BJ (cell line): ENCODE data around the gene EOLA1. TPM values are rescaled to one million over a fixed set of nuclear protein-coding genes. Genes with fewer than 3 reads are reported as not detected.

Experiments used
- CTCF ChIA-PET: fragments of 350-600 bp; formaldehyde crosslinking; extraction: SDS; loops from one replicate; lab custom pipeline; 2021; ENCODE audit warnings: antibody characterized with exemption, inconsistent platforms; lab: Yijun Ruan, JAX
- POLR2A ChIA-PET: fragments of 300-600 bp; sonication (Branson Sonifier 250); formaldehyde crosslinking; extraction: SDS; loops from one replicate; lab custom pipeline; 2021; ENCODE audit warnings: antibody characterized with exemption; lab: Charles Lee
- DNase-seq: peaks from one replicate; pipeline ENCODE4 v3.0.0-alpha.2; 2011; ENCODE audit warnings: low read depth
- H3K27me3 ChIP-seq: 2 replicates; pipeline ENCODE4 v1.6.0; 2011; ENCODE audit warnings: low read length; ENCODE audit not compliant: control insufficient read depth, insufficient read depth
- H3K36me3 ChIP-seq: 2 replicates; pipeline ENCODE4 v1.5.1; 2011; ENCODE audit warnings: low read length; ENCODE audit not compliant: control insufficient read depth, insufficient read depth
- H3K4me3 ChIP-seq: 2 replicates; pipeline ENCODE4 v1.5.1; 2011; ENCODE audit warnings: low read depth, mild to moderate bottlenecking, control low read depth, low read length
- polyA plus RNA-seq: library from polyadenylated mRNA; depleted of rRNA; stranded (reverse); fragments of >200 nt; gene quantifications from 2 replicates; pipeline ENCODE4 v1.2.3, GENCODE V29; 2011
- TF ChIP-seq, protein P1 (sequence below): IDR thresholded peaks from 2 replicates; pipeline ENCODE4 v1.5.1; 2011; ENCODE audit warnings: low read depth, mild to moderate bottlenecking, control low read depth, inconsistent platforms, low read length, moderate library complexity; ENCODE audit not compliant: insufficient read depth

The EOLA1 gene
- polyA plus RNA-seq, 1 experiment = 18.2 TPM

DNA sequence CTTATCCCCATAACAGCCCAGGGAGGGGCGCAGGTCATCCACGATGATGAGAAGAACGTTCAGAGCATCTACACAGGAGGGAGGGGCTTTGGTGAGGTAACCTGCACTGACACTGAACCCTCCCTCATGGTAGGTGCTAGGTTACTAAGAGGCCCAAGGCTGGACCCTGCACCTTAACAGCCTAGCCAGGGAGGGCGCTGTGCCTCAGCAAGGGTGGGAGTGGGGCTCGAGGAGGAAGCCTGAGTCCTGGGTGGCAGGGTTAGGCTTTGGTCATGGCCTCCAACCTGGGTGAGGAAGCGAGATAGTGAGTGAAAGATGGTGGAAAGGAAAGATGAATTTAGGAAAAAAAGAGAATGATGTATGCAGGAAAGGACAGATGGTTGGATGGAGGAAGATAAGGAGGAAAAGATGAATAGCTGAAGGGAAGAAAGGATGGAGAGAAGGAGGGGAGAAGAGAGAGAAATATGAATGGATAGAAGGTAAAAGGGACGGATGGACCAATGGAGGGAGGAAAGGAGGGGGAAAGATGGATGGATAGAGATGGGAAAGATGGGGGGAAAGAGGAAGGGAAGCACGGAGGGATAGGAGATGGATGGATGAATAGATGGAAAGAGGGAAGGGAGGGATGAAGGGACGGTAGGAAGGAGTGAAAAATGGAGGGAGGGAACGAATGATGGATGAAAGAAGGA lies 36.4 kb upstream of the EOLA1 start:
- DNase-seq = no peak
- CTCF ChIA-PET = no interaction called here
- POLR2A ChIA-PET = interaction anchor here (0.6 kb wide), 1 partner anchor 1901 kb away, joined by 3 read pairs; no protein-coding TSS in a partner anchor
- Histone ChIP-seq H3K4me3 (peak overlapping the region; percentile 69), H3K27me3 (no peaks in the 10 kb centered on the region), H3K36me3 (peaks cover 10% of the 10 kb centered on the region)
- TF ChIP-seq, protein P1, sequence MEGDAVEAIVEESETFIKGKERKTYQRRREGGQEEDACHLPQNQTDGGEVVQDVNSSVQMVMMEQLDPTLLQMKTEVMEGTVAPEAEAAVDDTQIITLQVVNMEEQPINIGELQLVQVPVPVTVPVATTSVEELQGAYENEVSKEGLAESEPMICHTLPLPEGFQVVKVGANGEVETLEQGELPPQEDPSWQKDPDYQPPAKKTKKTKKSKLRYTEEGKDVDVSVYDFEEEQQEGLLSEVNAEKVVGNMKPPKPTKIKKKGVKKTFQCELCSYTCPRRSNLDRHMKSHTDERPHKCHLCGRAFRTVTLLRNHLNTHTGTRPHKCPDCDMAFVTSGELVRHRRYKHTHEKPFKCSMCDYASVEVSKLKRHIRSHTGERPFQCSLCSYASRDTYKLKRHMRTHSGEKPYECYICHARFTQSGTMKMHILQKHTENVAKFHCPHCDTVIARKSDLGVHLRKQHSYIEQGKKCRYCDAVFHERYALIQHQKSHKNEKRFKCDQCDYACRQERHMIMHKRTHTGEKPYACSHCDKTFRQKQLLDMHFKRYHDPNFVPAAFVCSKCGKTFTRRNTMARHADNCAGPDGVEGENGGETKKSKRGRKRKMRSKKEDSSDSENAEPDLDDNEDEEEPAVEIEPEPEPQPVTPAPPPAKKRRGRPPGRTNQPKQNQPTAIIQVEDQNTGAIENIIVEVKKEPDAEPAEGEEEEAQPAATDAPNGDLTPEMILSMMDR = peak; percentile 55

DNA sequence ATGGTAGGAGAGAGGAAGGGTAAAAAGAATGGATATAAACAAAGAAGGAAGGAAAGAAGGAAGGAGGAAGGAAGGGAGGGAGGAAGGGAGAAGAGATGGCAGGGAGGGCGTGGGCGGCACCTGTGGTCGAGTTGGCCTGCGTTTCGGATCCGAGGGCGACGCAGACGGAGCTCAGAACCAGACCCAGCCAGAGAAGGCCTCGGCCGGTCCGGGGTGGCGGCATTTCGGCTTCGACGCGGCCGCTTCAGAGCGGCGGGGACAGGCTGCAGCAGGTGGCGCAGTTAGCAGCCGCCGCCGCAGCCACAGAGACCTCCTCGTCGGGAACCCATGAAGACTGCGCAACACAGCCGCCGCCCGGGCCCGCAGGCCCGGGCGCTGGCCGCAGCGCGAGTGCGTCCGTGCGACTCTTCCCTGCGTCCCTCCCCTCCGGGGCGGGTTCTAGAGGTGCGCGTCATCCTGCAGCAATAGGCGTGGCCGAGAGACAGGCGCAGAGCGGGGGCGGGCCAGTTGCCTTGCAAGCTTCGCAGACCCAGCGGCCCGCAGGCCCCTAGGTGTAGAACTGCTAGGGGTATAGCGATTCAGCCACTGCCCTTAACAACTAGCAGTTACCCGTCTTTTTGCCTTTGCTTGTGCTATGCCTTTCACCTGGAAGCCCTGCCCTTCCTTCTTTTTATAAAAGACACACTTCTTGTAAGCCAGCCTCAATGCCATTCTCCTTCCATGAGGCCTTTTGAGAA lies 35.7 kb upstream of the EOLA1 start, which contains the start of gene IDS:
IDS (minus strand) TSS at position 392 of the 737 bp plus-strand sequence; CDS start at position 223, 169 bp downstream.
- TF ChIP-seq, protein P1 = no peak
- ChIA-PET CTCF (no interaction called here), POLR2A (interaction anchor here (0.6 kb wide), 1 partner anchor 1900 kb away, joined by 3 read pairs; no protein-coding TSS in a partner anchor)
- H3K36me3 ChIP-seq = peaks cover 10% of the 10 kb centered on the region
- H3K4me3 ChIP-seq = peak within 1 kb of the TSS; percentile 69
- peak; percentile 36 for DNase-seq
- H3K27me3 ChIP-seq = no peaks in the 10 kb centered on the region

- Histone ChIP-seq H3K4me3 (no peak overlapping the region), H3K36me3 (peaks cover 10% of the 10 kb centered on the region), H3K27me3 (no peaks in the 10 kb centered on the region)
- TF ChIP-seq, protein P1 = no peak
- ChIA-PET CTCF (no interaction called here), POLR2A (no interaction called here)
- no peak for DNase-seq
These were observed 35.1 kb upstream of the EOLA1 start for GRCh38 chrX:149505671-149506070.

DNA sequence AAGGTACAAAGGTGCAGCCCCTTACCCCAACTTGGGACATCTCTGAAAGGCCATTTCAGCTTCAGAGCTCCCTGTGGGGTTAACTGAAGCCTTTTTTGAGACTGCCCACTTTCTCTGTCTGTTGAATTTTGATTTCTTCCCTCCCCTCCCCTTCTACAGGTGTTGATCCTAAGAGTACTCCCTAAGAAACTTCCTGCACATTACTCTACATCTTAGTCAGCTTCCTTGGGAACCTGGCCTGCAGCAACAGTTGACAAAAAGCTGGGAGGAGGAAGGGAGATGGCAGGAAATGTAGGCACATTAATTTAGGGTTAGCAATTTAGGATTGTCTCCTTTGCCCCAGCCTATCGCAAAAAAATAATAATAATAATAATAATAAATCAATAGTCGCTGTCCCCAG lies 34.5 kb upstream of the EOLA1 start:
- Histone ChIP-seq H3K27me3 (no peaks in the 10 kb centered on the region), H3K4me3 (no peak overlapping the region), H3K36me3 (peaks cover 9% of the 10 kb centered on the region)
- no peak for DNase-seq
- TF ChIP-seq, protein P1 = no peak
- POLR2A ChIA-PET = no interaction called here
- CTCF ChIA-PET = no interaction called here

DNA sequence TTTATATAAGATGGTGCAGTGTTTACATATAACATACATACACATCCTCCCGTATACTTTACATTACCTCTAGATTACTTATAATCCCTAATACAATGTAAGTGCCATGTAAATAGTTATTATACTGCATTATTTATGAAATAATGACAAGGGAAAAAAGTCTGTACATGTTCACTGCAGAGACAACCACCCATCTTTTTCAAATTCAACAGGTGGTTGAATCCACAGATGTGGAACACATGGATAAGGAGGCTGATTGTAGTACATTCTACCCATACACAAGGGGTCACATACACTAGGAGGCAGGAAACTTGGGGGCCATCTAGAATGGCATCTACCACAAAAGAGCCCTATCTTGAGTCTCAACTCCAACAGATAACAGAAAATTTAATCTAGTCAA lies 32.3 kb upstream of the EOLA1 start:
- POLR2A ChIA-PET = no interaction called here
- TF ChIP-seq, protein P1 = no peak
- Histone ChIP-seq H3K36me3 (no peaks in the 10 kb centered on the region), H3K27me3 (no peaks in the 10 kb centered on the region), H3K4me3 (no peak overlapping the region)
- no peak for DNase-seq
- CTCF ChIA-PET = no interaction called here
